Head of caudate nucleus (tissue), 42 donors: ENCODE results near the gene TIMP1.
A peak's percentile ranks its signal among the peaks of the same experiment; 100 is the strongest.

Source experiments
- DNase-seq, 42 donors: peaks; one replicate each; pipeline versions ENCODE4 v3.0.0 to v3.0.0-alpha.2; 2020 to 2021; ENCODE audit warnings: mixed read lengths in 7 of 42
- intact Hi-C: fragments of 100-400 bp; cut with DNase I; formaldehyde crosslinking; loops from one replicate; pipeline ENCODE4 v1.15.0; 2022

TIMP1 gene

DNA sequence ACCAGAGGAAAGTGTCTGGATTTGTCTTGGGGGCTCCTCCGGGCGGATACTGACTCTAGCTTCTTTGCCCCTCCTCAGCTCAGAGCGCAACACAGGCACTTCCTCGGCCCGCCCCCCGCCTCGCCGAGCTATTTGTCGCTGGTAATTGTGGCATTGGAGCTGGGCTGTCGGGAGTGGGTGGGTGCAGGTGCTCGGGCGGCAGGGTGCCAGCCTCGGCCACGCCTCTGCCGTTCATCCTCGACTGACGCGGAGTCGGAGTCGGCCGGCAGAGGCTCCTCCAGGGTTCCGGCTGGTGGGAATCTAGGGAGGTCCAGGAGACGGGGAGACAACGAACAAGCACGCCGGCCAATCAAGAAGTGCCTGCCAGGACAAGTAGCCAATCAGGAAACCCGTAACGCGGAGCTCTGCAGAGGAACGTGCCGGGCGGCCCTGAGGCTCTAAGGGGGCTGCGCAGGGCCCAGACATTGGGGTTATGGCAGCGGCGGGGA is 41.3 kb downstream of the TIMP1 start:
- intact Hi-C loops = no loop called here

DNA sequence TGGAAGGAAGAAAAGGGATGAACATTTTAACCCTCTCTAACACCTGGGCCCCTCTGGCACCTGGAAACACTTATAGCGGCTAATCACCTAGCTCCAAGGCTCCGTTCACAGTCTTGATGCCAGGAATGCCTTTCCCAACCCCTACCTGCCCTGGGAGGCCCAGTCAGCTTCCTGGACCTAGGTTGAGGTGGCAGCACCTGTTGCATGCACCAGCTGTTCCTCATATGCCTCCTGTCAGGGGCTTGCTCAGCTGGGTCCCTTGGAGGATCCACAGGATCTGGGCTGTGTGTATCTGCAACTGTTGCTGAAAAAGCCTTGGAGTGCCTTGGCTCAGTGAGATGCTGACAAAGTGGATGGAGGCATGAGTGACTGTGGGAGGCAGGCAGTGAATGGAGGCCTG is 43.1 kb downstream of the TIMP1 start:
- no peak for DNase-seq
- intact Hi-C loops = no loop called here

More for the DNA sequence above, 41.3 kb downstream of the TIMP1 start:
- DNase-seq = peak in 41 of 42 donors; percentile 7 to 80 (median 49)

DNA sequence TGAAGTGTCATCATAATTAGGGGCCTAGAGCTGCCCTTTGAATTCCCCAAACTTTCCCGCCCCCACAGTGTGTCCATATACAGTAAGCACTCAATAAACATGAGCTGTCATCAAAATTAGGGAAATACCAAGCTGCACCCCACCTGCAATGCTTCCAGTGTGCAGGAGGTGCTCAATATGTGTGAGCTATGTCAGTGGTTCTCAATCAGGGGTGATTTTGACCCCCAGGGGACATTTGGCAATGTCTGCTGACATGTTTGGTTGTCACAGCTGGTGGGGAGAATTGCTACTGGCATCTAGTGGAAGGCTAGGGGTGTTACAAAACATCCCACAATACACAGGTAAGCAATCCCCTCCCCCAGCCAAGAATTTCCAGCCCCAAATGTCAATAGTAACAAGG is 46.7 kb downstream of the TIMP1 start:
- no peak for DNase-seq
- intact Hi-C loops = no loop called here

DNA sequence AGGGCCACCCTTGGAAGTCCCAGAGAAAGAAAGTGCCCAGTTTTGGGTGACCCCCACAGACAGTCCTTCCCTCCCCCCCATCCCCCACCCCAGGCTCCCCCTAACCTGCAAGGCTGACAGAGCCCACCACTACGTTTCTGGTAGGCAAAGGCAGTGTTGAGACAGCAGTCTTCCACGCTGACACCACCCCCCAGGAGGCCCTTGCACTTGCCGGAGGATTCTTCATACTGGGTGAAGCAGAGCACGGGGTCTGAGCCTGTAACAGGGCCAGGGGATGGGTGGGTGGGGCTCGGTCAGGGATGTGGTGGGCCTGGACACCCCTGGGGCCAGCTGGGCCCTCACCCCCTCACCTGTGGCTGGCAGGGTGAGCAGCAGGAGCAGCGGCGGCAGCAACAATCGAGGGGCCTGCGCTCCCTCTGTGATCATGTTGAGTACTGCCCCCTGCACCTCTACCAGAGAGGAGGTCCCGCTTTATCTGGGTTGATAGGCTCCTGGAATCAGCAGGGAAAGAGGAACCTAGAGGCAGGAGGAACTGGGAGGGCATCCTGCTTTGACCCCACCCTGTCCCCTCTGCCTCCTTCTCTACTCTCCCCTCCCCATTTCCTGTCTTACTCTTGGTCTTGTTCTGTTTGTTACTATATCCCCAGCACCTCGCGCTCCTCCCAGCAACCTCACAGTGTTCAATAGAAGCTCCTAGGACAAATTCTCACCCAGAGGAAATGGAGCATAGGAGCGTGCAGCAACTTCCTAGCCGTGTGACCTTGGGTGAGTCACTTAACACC is 47.4 kb downstream of the TIMP1 start, which contains the start of gene CFP:
TSS of gene CFP (minus strand) at position 512 of the 782 bp plus-strand sequence. CDS start at position 426, 86 bp downstream.
- intact Hi-C loops = no loop called here
- no peak for DNase-seq

DNA sequence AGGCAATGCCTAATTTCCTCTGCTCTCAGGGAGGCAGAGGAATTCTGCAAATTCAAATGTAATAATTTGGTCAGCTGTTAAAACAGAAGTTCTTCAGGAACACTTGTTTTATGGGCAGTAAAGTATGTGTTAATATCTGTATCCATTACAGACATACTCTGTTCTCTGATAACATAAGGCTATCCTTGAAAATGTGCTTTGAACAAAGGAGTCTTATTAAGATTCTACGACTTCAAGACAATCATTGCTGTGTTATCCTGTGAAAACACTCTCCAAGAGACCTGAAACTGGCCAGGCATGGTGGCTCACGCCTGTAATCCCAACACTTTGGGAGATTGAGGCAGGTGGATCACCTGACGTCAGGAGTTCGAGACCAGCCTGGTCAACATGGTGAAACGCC is 49.4 kb downstream of the TIMP1 start:
- intact Hi-C loops = no loop called here
- no peak for DNase-seq

DNA sequence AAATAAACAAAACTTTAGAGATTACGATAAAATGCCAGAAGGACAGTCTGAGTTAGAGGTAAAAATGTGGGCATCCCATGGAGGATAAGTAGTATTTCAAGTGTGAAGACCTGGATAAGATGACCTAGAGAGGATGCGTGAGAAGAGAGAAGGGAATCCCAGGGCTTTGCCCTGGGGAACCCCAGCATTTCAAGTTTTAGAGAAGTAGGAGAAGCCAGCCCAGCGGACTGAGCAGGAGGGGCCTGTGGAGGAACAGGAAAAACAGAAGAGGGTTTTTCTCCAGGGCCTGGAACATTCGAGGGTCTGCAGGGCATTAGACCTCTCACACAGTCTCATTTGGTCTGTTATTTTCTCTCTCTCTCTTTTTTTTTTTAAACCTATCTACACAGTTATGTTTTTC is 50.4 kb downstream of the TIMP1 start:
- DNase-seq = no peak
- intact Hi-C loops = no loop called here

DNA sequence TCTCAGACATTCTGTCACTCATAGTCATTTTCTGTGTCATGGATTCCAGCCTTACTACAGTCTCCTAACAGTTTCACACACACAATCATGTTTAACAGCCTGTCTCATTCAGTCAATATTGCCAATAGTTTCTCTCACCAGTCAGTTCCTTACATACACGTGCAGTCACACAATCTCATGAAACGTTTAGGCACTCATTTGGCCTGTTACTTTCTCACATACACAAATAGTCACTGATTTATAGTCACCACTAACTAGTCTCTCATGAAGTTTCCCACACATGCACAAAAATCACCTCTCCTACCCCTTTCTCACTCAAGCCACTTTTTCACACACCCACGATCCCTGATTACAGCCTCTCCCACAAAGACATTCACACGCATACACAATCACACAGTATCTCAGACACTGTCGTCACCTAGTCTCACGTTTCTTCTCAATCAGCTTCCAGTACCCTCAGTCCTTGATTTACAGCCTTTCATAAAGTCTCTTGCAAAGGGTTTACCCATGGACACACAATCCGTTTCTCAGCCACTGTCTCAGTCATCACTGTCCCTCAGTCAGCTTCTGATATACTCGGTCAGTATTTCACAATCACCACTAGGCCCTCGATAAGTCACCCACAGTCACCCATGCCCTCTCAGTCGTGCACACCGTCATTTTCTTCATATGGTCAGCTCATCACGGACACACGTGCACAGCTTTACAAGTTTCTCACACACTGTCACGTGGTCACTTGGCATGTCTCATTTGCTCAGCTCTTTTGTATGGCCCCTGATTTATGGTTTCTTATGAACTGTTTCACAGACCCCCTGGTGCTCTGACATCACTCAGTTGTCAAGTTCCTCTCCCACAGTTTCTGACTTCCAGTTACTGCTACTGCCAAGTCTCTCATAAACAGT is 51.7 kb downstream of the TIMP1 start:
- no peak for DNase-seq
- intact Hi-C loops = no loop called here

DNA sequence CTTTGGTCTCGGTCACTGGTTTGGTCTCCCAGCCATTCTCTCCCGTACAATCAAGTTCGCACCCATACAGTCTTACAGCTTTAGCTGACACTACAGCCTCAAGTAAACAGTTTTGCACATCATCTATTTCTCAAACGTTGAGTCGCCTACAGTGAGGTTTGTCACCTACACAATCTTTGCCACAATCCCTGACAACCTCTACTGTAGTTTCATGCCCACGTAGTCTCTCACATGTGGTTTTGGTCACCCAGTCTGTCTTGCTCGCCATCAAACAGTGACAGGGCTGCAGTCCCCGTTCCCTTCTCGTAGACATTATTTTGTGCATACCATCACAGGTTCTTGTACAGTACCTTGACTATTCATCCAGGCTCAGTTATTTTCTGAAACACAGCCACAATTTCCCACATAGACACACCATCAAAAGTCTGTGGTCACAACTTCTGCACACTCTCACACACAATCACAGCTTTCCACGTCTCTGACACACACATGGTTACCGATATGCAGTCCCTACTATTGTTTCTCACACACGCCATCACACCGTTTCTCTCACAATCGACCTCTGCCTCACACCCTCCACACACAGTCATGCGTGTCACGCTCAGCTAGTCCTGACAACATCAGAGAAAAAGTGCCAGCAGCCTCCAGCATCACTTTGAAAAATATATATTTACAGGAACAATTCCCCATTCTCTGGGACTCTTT is 52.8 kb downstream of the TIMP1 start:
- intact Hi-C loops = no loop called here
- no peak for DNase-seq
